Measurements from ENCODE around the gene LDB3.

The LDB3 gene

GRCh38 chr10:86692664-86693063 is 24.4 kb downstream of the LDB3 start:
- TF ChIP-seq CTCF (IDR thresholded peaks at IDR 0.05), result no peak
- H3K27ac ChIP-seq, result peak overlapping the region; percentile 65 to 89
- intact Hi-C loops (cut with DNase I; ENCODE audit: low total_unique reads), result loop anchor here (10.0 kb wide), 1 partner anchor 402 kb away; the partner anchor contains the start of genes GLUD1 and SHLD2

GRCh38 chr10:86693275-86693674 is 25.0 kb downstream of the LDB3 start:
- TF ChIP-seq CTCF (IDR thresholded peaks at IDR 0.05), result no peak

More at GRCh38 chr10:86692664-86693063, 24.4 kb downstream of the LDB3 start:
- Histone ChIP-seq H3K9me3 (no peaks in the 10 kb centered on the region), H3K4me3 (no peak overlapping the region), H3K4me1 (peaks cover 0 to 64% (median 38%) of the 10 kb centered on the region in 4 donors), H3K27me3 (no peaks in the 10 kb centered on the region), H3K36me3 (peaks cover 33 to 53% (median 38%) of the 10 kb centered on the region in 3 donors)
- DNase-seq, result no peak

GRCh38 chr10:86693721-86694369 is 25.5 kb downstream of the LDB3 start:
- H3K27ac ChIP-seq, result peak overlapping the region; percentile 47 to 89
- DNase-seq, result peak in 1 of 2 donors; percentile 52

More at GRCh38 chr10:86693275-86693674, 25.0 kb downstream of the LDB3 start:
- Histone ChIP-seq H3K9me3 (no peaks in the 10 kb centered on the region), H3K27ac (peak overlapping the region; percentile 65 to 89), H3K4me1 (peaks cover 0 to 58% (median 32%) of the 10 kb centered on the region in 4 donors), H3K27me3 (no peaks in the 10 kb centered on the region), H3K36me3 (peaks cover 38 to 59% (median 44%) of the 10 kb centered on the region in 3 donors), H3K4me3 (no peak overlapping the region)
- DNase-seq, result no peak
- intact Hi-C loops (cut with DNase I; ENCODE audit: low total_unique reads), result loop anchor here (10.0 kb wide), 1 partner anchor 402 kb away; the partner anchor contains the start of genes GLUD1 and SHLD2

GRCh38 chr10:86698207-86698940 is 30.1 kb downstream of the LDB3 start:
- Histone ChIP-seq H3K4me1 (peaks cover 0 to 16% (median 2%) of the 10 kb centered on the region in 4 donors), H3K36me3 (peaks cover 51 to 90% (median 80%) of the 10 kb centered on the region in 3 donors), H3K27me3 (no peaks in the 10 kb centered on the region), H3K27ac (peak overlapping the region; percentile 46 to 59), H3K4me3 (no peak overlapping the region), H3K9me3 (no peaks in the 10 kb centered on the region)
- intact Hi-C loops (cut with DNase I; ENCODE audit: low total_unique reads), result loop anchor here (10.0 kb wide), 1 partner anchor 396 kb away; the partner anchor contains the start of genes GLUD1 and SHLD2
- TF ChIP-seq CTCF (IDR thresholded peaks at IDR 0.05), result no peak
- no peak for DNase-seq

More at GRCh38 chr10:86693721-86694369, 25.5 kb downstream of the LDB3 start:
- peak; percentile 58 to 60 for TF ChIP-seq CTCF (IDR thresholded peaks at IDR 0.05)
- Histone ChIP-seq H3K27me3 (no peaks in the 10 kb centered on the region), H3K9me3 (no peaks in the 10 kb centered on the region), H3K4me1 (peaks cover 0 to 54% (median 28%) of the 10 kb centered on the region in 4 donors), H3K36me3 (peaks cover 44 to 64% (median 50%) of the 10 kb centered on the region in 3 donors), H3K4me3 (no peak overlapping the region)
- intact Hi-C loops (cut with DNase I; ENCODE audit: low total_unique reads), result loop anchor here (10.0 kb wide), 1 partner anchor 401 kb away; the partner anchor contains the start of genes GLUD1 and SHLD2

- Histone ChIP-seq H3K27me3 (no peaks in the 10 kb centered on the region), H3K4me1 (peaks cover 0 to 8% (median 0%) of the 10 kb centered on the region in 4 donors), H3K36me3 (peaks cover 47 to 87% (median 81%) of the 10 kb centered on the region in 3 donors), H3K4me3 (no peak overlapping the region), H3K9me3 (no peaks in the 10 kb centered on the region), H3K27ac (peak overlapping the region; percentile 46 to 59)
- no peak for DNase-seq
- intact Hi-C loops (cut with DNase I; ENCODE audit: low total_unique reads), result loop anchor here (10.0 kb wide), 1 partner anchor 396 kb away; the partner anchor contains the start of genes GLUD1 and SHLD2
- no peak for TF ChIP-seq CTCF (IDR thresholded peaks at IDR 0.05)
These were observed 30.8 kb downstream of the LDB3 start for GRCh38 chr10:86699125-86699524.
